H9 (cell line): ENCODE measurements around the gene NUAK2. TPM values are rescaled to one million over a fixed set of nuclear protein-coding genes. Genes with fewer than 3 reads are reported as not detected.

ENCODE experiments used
- DNase-seq: peaks from one replicate; pipeline ENCODE4 v3.0.0-alpha.2; 2017
- H2AFZ ChIP-seq: one replicate; pipeline ENCODE4 v1.6.1; 2013; ENCODE audit warnings: mild to moderate bottlenecking, low read length, control low read depth, moderate library complexity
- H2AK5ac ChIP-seq: 2 replicates; pipeline ENCODE4 v1.6.1; 2013; ENCODE audit warnings: low read length, control low read depth, mixed read lengths; ENCODE audit not compliant: insufficient read length
- H2BK120ac ChIP-seq: one replicate; pipeline ENCODE4 v1.6.1; 2013; ENCODE audit warnings: low read depth, mild to moderate bottlenecking, low read length, control low read depth, inconsistent platforms; ENCODE audit not compliant: poor library complexity, severe bottlenecking
- H2BK12ac ChIP-seq: 2 replicates; pipeline ENCODE4 v1.6.1; 2013; ENCODE audit warnings: low read length, control low read depth, mixed read lengths, low read depth; ENCODE audit not compliant: insufficient read length
- H2BK15ac ChIP-seq: 2 replicates; pipeline ENCODE4 v1.6.1; 2013; ENCODE audit warnings: low read depth, low read length, control low read depth
- H2BK20ac ChIP-seq: one replicate; pipeline ENCODE4 v1.6.1; 2013; ENCODE audit warnings: low read depth, mild to moderate bottlenecking, low read length, control low read depth, inconsistent platforms; ENCODE audit not compliant: poor library complexity, severe bottlenecking
- H2BK5ac ChIP-seq: 2 replicates; pipeline ENCODE4 v1.6.1; 2013; ENCODE audit warnings: low read length, control low read depth, mixed read lengths; ENCODE audit not compliant: insufficient read length
- H3K14ac ChIP-seq: 2 replicates; pipeline ENCODE4 v1.6.1; 2013; ENCODE audit warnings: low read length, control low read depth; ENCODE audit not compliant: insufficient read depth
- H3K18ac ChIP-seq: 2 replicates; pipeline ENCODE4 v1.6.1; 2013; ENCODE audit warnings: low read depth, mild to moderate bottlenecking, mixed read lengths, low read length, control low read depth; ENCODE audit not compliant: insufficient read length
- H3K23ac ChIP-seq: 2 replicates; pipeline ENCODE4 v1.6.1; 2013; ENCODE audit warnings: low read length, control low read depth, mixed read lengths, low read depth; ENCODE audit not compliant: insufficient read length
- H3K23me2 ChIP-seq: 2 replicates; pipeline ENCODE4 v1.6.1; 2013; ENCODE audit warnings: low read depth, mild to moderate bottlenecking, mixed read lengths, low read length, control low read depth; ENCODE audit not compliant: insufficient read length, poor library complexity, severe bottlenecking
- H3K27ac ChIP-seq: 2 replicates; pipeline ENCODE4 v1.5.1; 2013; ENCODE audit warnings: low read length, control low read depth, mixed read lengths, low read depth; ENCODE audit not compliant: insufficient read length
- H3K27me3 ChIP-seq: 2 replicates; pipeline ENCODE4 v1.6.1; 2013; ENCODE audit warnings: low read length, control low read depth, inconsistent platforms; ENCODE audit not compliant: insufficient read depth
- H3K4ac ChIP-seq: 2 replicates; pipeline ENCODE4 v1.6.1; 2013; ENCODE audit warnings: low read depth, mild to moderate bottlenecking, control low read depth, inconsistent platforms, low read length, moderate library complexity
- H3K4me1 ChIP-seq: 2 replicates; pipeline ENCODE4 v1.6.1; 2013; ENCODE audit warnings: low read length, control low read depth, inconsistent platforms; ENCODE audit not compliant: insufficient read depth
- H3K4me2 ChIP-seq: 2 replicates; pipeline ENCODE4 v1.6.1; 2013; ENCODE audit warnings: low read length, control low read depth, mixed read lengths; ENCODE audit not compliant: insufficient read length, insufficient read depth
- H3K56ac ChIP-seq: 2 replicates; pipeline ENCODE4 v1.6.1; 2013; ENCODE audit warnings: low read depth, mild to moderate bottlenecking, mixed read lengths, low read length, control low read depth; ENCODE audit not compliant: insufficient read length
- H3K79me1 ChIP-seq: 2 replicates; pipeline ENCODE4 v1.6.1; 2013; ENCODE audit warnings: low read depth, mild to moderate bottlenecking, moderate library complexity, low read length, control low read depth, inconsistent platforms; ENCODE audit not compliant: insufficient read depth, poor library complexity, severe bottlenecking
- H3K79me2 ChIP-seq: 2 replicates; pipeline ENCODE4 v1.6.1; 2013; ENCODE audit warnings: low read length, control low read depth, inconsistent platforms; ENCODE audit not compliant: insufficient read depth
- H3K9ac ChIP-seq: 2 replicates; pipeline ENCODE4 v1.6.1; 2013; ENCODE audit warnings: low read length, control low read depth, mixed read lengths; ENCODE audit not compliant: insufficient read length; ENCODE audit errors: extremely low read depth
- H3K9me3 ChIP-seq: one replicate; pipeline ENCODE4 v1.6.1; 2013; ENCODE audit warnings: low read depth, low read length, inconsistent platforms; ENCODE audit not compliant: control insufficient read depth
- H3T11ph ChIP-seq: one replicate; pipeline ENCODE4 v1.6.1; 2013; ENCODE audit warnings: mild to moderate bottlenecking, low read length, control low read depth, inconsistent platforms
- H4K20me1 ChIP-seq: one replicate; pipeline ENCODE4 v1.6.1; 2013; ENCODE audit not compliant: control insufficient read depth, insufficient read length, insufficient read depth
- H4K5ac ChIP-seq: 2 replicates; pipeline ENCODE4 v1.6.1; 2013; ENCODE audit warnings: low read depth, mild to moderate bottlenecking, mixed read lengths, low read length, control low read depth; ENCODE audit not compliant: insufficient read length
- H4K8ac ChIP-seq: replicated peaks from 2 replicates; pipeline ENCODE4 v1.6.1; 2013; ENCODE audit warnings: low read length, control low read depth, mixed read lengths, low read depth; ENCODE audit not compliant: insufficient read length
- H4K91ac ChIP-seq: 2 replicates; pipeline ENCODE4 v1.6.1; 2013; ENCODE audit warnings: low read depth, mild to moderate bottlenecking, moderate library complexity, mixed read lengths, low read length, control low read depth; ENCODE audit not compliant: insufficient read length
- H3K27ac Mint-ChIP-seq, 3 experiments: 2 replicates in 2 of 3; 3 replicates in 1 of 3; pipeline ENCODE4 v1.8.0; 2020 to 2021; ENCODE audit warnings: mixed read lengths in 3 of 3, mild to moderate bottlenecking in 1 of 3, moderate library complexity in 1 of 3
- H3K27me3 Mint-ChIP-seq: 2 replicates; pipeline ENCODE4 v1.8.0; 2021; ENCODE audit warnings: low read depth, mild to moderate bottlenecking, moderate library complexity, mixed read lengths
- H3K36me3 Mint-ChIP-seq, 3 experiments: 2 replicates in 2 of 3; 3 replicates in 1 of 3; pipeline ENCODE4 v1.8.0; 2020 to 2021; ENCODE audit warnings: low read depth in 3 of 3, mixed read lengths in 3 of 3; ENCODE audit not compliant: insufficient read depth in 1 of 3
- H3K4me1 Mint-ChIP-seq, 2 experiments: 2 replicates each; pipeline ENCODE4 v1.8.0; 2020; ENCODE audit warnings: mixed read lengths in 2 of 2
- H3K4me3 Mint-ChIP-seq, 2 experiments: 2 replicates in 1 of 2; 3 replicates in 1 of 2; pipeline ENCODE4 v1.8.0; 2020 to 2021; ENCODE audit warnings: mild to moderate bottlenecking in 2 of 2, mixed read lengths in 2 of 2, moderate library complexity in 1 of 2
- H3K9me3 Mint-ChIP-seq, 2 experiments: 2 replicates in 1 of 2; 3 replicates in 1 of 2; pipeline ENCODE4 v1.8.0; 2020; ENCODE audit warnings: mild to moderate bottlenecking in 2 of 2, mixed read lengths in 2 of 2, moderate library complexity in 1 of 2
- CTCF ChIP-seq: fragments of 200-600 bp; sonication (generic); conservative IDR thresholded peaks from 3 replicates; pipeline ENCODE4 v1.8.0; 2021; ENCODE audit warnings: antibody characterized with exemption, mild to moderate bottlenecking
- WGBS: extraction: QIAGEN DNeasy Blood & Tissue Kit; methylation state at CpG from one replicate; pipeline ENCODE4 v1.1.7; 2013; ENCODE audit warnings: missing lambda C conversion rate, low lambda C conversion rate, mixed read lengths; ENCODE audit not compliant: insufficient read length; ENCODE audit errors: extremely low coverage; 5-methylcytosine and 5-hydroxymethylcytosine counted together
- total RNA-seq: library from RNA; stranded (reverse); gene quantifications from 2 replicates; pipeline ENCODE4 v1.2.1, GENCODE V29; 2021

Gene NUAK2
- total RNA-seq, 1 experiment from 2014 or later: 15.4 TPM

- Histone ChIP-seq H4K20me1 (no peaks in the 10 kb centered on the region), H2BK120ac (no peak overlapping the region), H3T11ph (no peak overlapping the region), H2AK5ac (no peak overlapping the region), H3K23me2 (no peaks in the 10 kb centered on the region), H3K79me1 (no peaks in the 10 kb centered on the region), H2BK12ac (no peak overlapping the region), H3K18ac (no peak overlapping the region), H2BK5ac (no peak overlapping the region), H2AFZ (no peak overlapping the region), H3K9ac (no peak overlapping the region), H2BK15ac (no peak overlapping the region), H3K4me1 (peaks cover 16% of the 10 kb centered on the region; the same call in 1 of the 2 replicates), H3K23ac (no peak overlapping the region), H3K79me2 (no peaks in the 10 kb centered on the region), H3K27ac (no peak overlapping the region), H3K4me2 (no peak overlapping the region), H3K9me3 (no peaks in the 10 kb centered on the region), H4K8ac (no peak overlapping the region), H2BK20ac (no peak overlapping the region), H3K14ac (no peak overlapping the region), H3K4ac (no peak overlapping the region), H4K91ac (no peak overlapping the region), H3K56ac (no peak overlapping the region), H3K27me3 (no peaks in the 10 kb centered on the region), H4K5ac (no peak overlapping the region)
- H3K27ac Mint-ChIP-seq: 0 out of 7 replicates have a peak overlapping the region, but pooled peaks of 1 of the 3 experiments have one; percentile 14
- peaks cover under 1% of the 10 kb centered on the region; the same call in 1 of the 2 replicates for H3K27me3 Mint-ChIP-seq
- TF ChIP-seq CTCF: no peak
- no peak overlapping the region for H3K4me3 Mint-ChIP-seq
- H3K4me1 Mint-ChIP-seq: peaks cover 78 to 81% of the 10 kb centered on the region in 2 experiments
- H3K9me3 Mint-ChIP-seq: no peaks in the 10 kb centered on the region
- no CpG with 5 or more reads among the region's 3 CpGs for WGBS
- DNase-seq: no peak
- no peaks in the 10 kb centered on the region; a peak in 1 of 7 replicates for H3K36me3 Mint-ChIP-seq
Observed at GRCh38 chr1:205355075-205355453, 33.5 kb upstream of the NUAK2 start.
